HG03108 (cell line): ENCODE data around the gene TNFAIP2.

Experiments
- ATAC-seq: cut with Tn5 transposase; IDR thresholded peaks from one replicate; pipeline ENCODE4 v1.9.1; 2021; ENCODE audit warnings: moderate library complexity; ENCODE audit not compliant: unreplicated experiment

Gene TNFAIP2

DNA sequence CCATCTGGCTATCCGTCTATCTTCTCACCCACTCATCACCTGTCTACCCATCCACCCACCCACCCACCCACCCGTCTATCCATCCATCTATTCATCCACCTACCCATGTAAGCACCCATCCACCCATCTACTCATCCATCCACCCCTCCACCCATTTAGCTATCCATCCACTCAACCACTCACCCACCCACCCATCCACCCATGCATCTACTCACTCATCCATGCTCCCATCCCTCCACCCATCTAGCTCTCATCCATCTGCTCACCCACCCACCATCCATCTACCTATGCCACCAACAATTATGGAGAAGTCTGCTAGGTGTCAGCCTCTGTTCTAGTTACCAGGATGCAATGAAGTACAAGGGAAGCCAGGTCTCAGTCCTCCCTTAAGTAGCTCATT is 11.1 kb downstream of the TNFAIP2 start:
- no peak for ATAC-seq

DNA sequence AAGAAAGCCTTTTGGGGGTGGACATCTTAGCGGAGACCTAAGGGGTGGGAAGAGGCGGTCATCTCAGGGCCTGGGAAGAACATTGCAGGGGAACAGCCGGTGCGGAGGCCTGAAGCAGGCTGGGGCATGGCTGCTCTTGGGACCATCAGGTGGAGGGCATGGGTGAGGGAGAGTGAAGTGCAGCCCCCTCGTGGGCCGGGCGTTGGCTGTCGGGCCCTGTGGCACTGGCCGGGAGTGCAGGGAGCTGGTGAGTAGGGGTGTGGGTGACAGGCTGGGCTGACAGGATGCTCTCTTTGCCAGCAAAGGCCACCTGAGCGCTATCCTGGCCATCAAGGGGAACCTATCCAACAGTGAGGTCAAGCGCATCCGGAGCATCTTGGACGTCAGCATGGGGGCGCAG is 11.7 kb downstream of the TNFAIP2 start:
- ATAC-seq: no peak

DNA sequence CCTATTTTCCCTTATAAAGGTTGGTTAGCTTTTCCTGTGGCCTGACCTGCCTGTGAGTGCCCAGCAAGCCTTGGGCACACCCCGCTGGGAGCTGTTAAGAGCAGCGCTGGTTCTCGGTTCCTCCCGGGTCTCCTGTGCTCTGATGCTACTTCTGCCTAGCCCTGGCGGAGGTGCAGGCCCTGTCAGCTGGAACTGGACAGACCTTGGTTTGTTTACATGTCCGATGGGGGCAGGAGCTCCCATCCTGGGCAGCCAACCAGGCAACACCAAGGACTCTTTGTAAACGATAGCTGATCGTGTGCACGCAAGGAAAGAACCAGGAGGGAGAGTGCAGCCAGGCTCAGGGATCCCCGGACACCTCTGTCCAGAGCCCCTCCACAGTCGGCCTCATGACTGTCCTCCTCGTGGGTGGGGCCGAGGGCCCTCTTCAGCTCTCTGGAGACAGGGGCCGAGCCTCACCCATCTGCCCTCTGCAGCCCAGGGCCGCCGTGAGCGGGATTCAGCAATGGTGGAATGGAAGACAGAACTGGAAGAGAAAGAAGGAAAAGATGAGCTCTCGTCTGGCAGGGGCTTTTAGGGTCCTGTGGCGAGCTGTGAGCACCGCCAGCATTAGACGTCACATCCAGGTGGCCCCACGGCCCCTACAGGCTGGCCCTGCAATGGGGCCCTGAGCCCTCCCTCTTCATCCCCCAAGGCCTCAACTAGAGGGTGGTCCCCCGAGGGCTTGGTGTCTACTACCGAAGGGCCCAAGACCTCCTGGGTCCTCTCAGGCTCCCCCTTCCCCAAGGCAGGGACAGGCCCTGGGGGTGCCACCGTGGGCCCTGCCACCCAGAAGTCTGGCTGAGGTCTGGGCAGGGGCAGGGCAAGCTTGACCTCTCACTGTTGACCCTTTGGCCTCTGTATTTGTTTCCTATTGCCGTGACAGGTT is 12.3 kb downstream of the TNFAIP2 start:
- no peak for ATAC-seq

DNA sequence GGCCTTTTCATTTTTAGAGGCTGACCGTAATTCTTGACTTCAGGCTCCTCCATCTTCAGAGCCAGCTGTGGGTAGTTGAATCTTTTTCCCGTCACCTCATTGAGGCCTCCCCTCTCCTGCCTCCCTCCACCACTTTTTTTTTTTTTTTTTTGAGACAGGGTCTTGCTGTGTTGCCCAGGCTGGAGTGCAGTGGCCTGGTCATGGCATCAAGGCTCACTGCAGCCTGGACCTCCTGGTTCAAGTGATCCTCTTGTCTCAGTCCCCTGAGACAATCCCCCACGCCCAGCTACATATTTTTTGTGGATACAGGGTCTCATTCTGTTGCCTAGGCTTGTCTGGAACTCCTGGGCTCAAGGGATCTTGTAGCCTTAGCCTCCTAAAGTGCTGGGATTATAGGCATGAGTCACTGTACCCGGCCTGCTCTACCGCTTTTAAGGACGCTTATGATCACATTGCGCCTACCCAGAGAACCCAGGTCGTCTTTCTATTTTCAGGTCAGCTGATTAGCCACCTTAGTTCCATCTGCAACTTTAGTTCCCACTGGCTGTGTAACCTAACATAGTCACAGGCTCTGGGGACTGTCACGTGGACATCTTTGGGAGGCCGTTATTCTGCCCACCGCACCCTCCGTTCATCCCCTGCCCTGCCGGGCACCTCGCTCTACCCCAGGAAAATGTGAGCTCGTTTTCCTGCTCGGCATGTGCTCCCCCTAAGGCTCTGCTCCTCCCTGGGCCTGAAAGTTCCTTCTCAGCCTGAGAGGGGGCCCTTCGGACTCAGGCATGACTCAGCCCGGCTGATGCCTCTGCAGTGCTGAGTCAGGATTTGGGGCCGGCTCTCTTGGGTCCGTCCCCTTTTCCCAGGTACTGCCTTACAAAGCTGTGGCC is 13.4 kb downstream of the TNFAIP2 start:
- no peak for ATAC-seq

DNA sequence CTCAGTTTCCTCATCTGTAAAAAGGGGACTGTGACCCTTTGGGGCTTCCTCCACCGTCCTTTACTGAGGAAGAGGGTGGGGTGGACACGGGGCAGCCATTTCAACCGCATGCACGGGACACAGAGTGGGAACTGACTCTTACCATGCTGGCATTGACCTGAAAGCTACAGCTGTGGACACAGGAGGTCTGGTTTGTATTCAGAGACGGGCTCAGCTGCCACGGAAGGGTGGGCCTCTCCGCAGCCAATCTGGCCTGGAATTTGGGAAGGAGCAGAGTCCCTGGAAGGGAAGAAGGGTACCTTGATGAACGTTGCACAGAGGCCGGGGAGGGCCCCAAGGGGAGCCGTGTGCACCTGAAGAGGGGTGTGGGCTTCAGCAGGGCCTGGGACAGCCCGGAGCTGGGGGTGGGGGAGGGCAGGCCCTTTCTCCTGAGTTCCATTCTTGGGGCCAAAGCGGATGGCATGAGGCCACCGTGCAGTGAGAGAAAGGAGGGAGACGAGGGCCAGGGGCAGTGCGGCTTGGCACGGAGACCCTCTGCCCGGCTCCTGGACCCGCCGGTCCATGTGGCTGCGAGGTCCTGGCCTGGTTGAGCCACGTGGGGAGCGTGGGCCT is 14.5 kb downstream of the TNFAIP2 start:
- no peak for ATAC-seq

GRCh38 chr14:103138301-103139131 is 15.3 kb downstream of the TNFAIP2 start:
- ATAC-seq: no peak

- no peak for ATAC-seq
Measured at GRCh38 chr14:103139132-103140025, 16.1 kb downstream of the TNFAIP2 start.

GRCh38 chr14:103140316-103141109 is 17.3 kb downstream of the TNFAIP2 start:
- ATAC-seq: peak; percentile 65

DNA sequence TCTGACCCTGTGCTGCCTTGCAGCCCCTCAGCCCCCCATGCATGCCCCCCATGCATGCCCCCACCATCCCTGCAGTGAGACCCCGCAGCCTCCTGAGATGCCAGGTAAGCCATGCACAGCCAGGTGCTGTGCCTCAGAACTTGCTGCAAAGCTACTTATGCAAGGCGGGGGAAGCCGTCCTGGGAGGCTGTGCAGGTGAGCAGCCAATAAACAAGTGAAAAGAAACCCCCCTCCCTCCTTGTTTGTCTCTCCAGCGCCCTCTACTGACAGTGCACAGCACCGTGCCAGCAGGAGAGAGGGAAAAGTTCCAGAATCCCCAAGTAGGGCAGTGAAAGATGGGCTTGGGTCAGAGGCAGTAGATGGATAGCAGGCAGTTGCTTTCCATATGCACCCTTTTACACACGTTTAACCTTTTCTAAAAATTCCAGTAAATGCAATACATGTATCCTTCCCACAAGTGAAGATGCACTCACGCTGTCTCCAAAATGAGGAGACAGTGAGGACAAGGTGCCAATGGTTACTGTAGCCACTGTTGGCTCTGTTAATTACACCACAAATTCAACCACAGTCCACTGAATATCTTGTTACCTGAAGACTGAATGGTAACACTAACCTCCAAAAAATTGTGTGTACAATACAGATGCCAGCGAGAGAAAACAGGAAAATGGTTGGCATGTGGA is 18.0 kb downstream of the TNFAIP2 start:
- peak; percentile 18 for ATAC-seq

GRCh38 chr14:103142026-103142425 is 18.8 kb downstream of the TNFAIP2 start:
- no peak for ATAC-seq

DNA sequence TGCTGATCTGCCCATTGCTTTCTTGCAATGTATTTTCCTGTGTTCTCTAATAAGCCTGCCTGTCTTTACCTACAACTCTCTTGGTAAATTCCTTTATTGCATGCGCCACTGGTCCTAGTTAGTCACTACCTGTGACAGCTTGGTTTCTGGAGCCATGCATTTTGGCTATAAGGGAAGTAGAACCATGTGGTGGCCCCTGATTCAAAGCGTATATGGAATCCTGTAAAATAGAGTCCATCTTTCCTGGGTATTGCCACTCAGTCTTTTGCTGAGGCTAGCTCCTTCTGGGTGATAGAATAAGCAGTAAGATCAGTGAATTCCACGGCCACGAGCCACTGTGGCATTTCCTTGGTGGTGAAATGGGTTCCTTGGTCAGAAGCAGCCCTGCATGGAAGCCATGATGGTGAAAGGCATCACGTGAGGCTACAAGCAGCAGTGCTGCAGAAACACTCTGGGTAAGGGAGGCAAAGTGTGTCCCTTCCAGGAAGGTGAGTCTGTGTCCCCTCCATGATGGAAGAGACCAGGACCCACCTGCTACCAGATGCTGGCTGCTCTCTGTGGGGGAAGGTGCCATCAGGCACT is 19.6 kb downstream of the TNFAIP2 start:
- ATAC-seq: no peak

GRCh38 chr14:103143506-103143905 is 20.2 kb downstream of the TNFAIP2 start:
- ATAC-seq: no peak

DNA sequence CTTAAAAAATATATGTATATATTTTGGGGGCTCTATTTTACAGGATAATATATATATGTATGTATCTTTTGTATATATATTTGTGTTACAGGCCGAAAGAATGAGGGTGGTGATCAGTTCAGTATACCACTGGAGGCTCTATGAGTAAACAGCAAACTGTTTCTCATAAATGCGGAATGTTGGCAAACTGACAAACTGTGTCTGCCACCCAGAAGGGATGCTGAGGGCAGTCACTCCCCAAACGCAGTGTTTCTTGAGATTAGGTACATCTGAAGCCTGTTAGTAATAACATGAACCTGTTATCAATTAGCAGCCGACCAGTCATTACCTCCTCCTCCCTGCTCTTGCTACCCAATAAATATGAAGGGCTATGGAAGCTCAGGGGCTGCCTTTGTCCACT is 20.8 kb downstream of the TNFAIP2 start:
- ATAC-seq: no peak

GRCh38 chr14:103146141-103146709 is 23.0 kb downstream of the TNFAIP2 start:
- no peak for ATAC-seq

DNA sequence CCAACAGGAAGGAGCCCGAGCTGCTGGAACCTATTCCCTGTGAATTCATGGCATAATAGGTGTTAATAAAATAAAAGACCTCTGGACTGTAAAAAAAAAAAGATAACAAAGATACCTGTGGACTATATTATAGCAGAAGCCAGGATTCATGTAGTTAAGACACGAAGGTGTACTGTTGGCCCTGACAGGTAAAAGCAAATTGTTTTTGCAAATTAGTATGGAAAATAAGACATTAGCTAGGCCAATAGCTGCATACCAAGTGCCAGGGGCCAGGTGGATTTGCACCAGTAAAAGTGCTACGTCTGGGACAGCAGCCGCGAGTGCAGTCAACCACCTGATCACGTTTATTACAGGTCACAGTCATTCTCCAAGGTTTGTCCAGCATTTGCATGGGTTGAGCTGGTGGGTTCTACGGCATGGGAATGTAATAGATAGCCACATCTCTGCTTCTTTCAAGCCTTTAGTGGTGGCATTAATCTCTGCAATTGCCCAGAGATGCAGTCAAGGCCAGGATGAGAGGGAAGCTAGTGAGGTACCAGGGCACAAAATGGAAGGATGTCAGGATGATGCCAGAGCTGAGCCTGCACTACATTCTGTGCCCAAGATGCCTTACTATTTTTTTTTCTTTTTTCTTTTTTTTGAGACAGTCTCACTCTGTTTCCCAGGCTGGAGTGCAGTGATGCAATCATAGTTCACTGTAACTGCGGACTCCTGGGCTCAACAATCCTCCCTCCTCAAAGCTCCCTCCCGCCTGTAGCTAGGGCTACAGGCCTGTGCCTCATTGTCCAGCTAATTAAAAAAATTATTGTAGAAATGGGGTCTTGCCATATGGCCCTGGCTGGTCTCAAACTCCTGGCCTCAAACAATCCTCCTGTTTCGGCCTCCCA is 26.3 kb downstream of the TNFAIP2 start:
- ATAC-seq: no peak

DNA sequence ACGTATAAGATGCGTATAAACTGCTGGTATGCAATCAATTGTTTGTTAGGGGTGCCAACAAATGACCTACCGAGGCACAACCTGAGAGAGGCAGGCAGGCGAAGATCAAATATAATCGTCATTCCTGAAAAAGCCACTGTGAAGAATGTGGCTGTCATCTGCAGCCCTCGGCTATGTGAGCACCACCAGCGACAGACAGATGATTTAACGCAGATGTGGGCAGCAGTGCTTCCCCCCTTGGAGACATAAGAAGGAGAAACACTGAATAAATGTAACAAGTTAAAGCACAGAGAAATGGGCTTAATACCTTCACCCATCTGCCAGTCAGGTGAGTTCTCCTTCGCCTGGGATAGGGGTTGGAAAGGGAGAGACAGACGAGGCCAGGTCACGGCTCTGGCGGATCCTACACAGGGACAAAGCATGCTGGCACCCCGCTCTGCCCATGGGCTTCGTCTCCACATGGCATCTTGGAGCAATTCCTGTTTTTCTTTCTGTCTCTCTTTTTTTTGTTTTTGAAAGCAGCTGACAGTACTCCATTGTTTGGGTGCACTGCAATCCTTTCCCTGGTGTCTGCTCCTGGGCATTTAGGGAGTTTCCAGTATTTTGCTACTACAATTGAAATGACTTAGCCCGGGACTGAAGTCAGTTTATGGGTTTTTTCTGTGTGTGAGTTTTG is 28.1 kb downstream of the TNFAIP2 start:
- ATAC-seq: no peak
